HCT116 (cell line): ENCODE measurements around the gene TACC2. TPM values are rescaled to one million over a fixed set of nuclear protein-coding genes. Genes with fewer than 3 reads are reported as not detected.

Experiments used
- ATAC-seq: fragments of 200-7000 bp; cut with Tn5 transposase; 2 replicates; pipeline ENCODE4 v1.9.1; 2020; ENCODE audit warnings: mild to moderate bottlenecking, moderate library complexity
- BruUV-seq: library from RNA; stranded (reverse); fragments of 400-500 nt; replicated peaks from 2 replicates; lab custom pipeline; 2021; lab: Mats Ljungman, UMichigan
- CTCF ChIA-PET: fragments of 300-600 bp; sonication (Branson Sonifier 250); formaldehyde crosslinking; loops from one replicate; lab custom pipeline; 2021; ENCODE audit warnings: antibody characterized with exemption; lab: Charles Lee
- POLR2A ChIA-PET: fragments of 300-600, 350-600 bp; sonication (Branson Sonifier 250); formaldehyde crosslinking; loops from one replicate; lab custom pipeline; 2021; ENCODE audit warnings: antibody characterized with exemption; lab: Charles Lee
- RAD21 ChIA-PET, 2 experiments: fragments of 300-600 bp; sonication (Branson Sonifier 250); formaldehyde crosslinking; loops; one replicate each; lab custom pipeline; 2023; ENCODE audit warnings: low total read pairs in 2 of 2; ENCODE audit not compliant: uncharacterized antibody in 2 of 2, unreplicated experiment in 2 of 2, low non-redundant PET in 1 of 2; lab: Charles Lee
- DNase-seq: peaks from one replicate; pipeline ENCODE4 v3.0.0-alpha.2; 2010; ENCODE audit warnings: low read depth, low spot score
- H2AFZ ChIP-seq: fragments of 200-600 bp; shearing (Covaris generic), sonication (generic); 2 replicates; pipeline ENCODE4 v1.6.1; 2017; ENCODE audit warnings: low read depth, mixed run types, mixed read lengths, antibody characterized with exemption, low read length; ENCODE audit not compliant: poor library complexity, severe bottlenecking
- H3K27ac ChIP-seq: 2 replicates; pipeline ENCODE4 v1.5.1; 2012; ENCODE audit warnings: low read depth, low read length
- H3K27me3 ChIP-seq: fragments of 200-600 bp; sonication (generic); 2 replicates; pipeline ENCODE4 v1.6.1; 2016; ENCODE audit warnings: mixed run types, low read length, mixed read lengths; ENCODE audit not compliant: insufficient read depth
- H3K36me3 ChIP-seq, 2 experiments: fragments of 200-500 bp in 1 of 2; fragments of 200-600 bp in 1 of 2; sonication (Bioruptor generic) in 1 of 2; sonication (generic) in 1 of 2; 2 replicates each; pipeline versions ENCODE4 v1.5.1 to v1.6.1; 2014 to 2016; ENCODE audit warnings: low read length in 2 of 2, inconsistent platforms in 1 of 2, mixed read lengths in 1 of 2, mixed run types in 1 of 2; ENCODE audit not compliant: insufficient read depth in 2 of 2, control insufficient read depth in 1 of 2
- H3K4me1 ChIP-seq, 2 experiments: fragments of 200-600 bp in 1 of 2; sonication (generic) in 1 of 2; 2 replicates each; pipeline versions ENCODE4 v1.5.1 to v1.6.1; 2012 to 2017; ENCODE audit warnings: low read length in 2 of 2, inconsistent platforms in 1 of 2, mild to moderate bottlenecking in 1 of 2, mixed read lengths in 1 of 2, mixed run types in 1 of 2, moderate library complexity in 1 of 2; ENCODE audit not compliant: insufficient read depth in 2 of 2, control insufficient read depth in 1 of 2
- H3K4me2 ChIP-seq: fragments of 200-600 bp; sonication (generic); 2 replicates; pipeline ENCODE4 v1.6.1; 2017; ENCODE audit warnings: mixed run types, low read length, mixed read lengths
- H3K4me3 ChIP-seq, 2 experiments: fragments of 200-600 bp in 1 of 2; sonication (generic) in 1 of 2; replicated peaks in 1 of 2; 2 replicates each; pipeline ENCODE4 v1.5.1; 2011 to 2016; ENCODE audit warnings: low read length in 2 of 2, control low read depth in 1 of 2, low read depth in 1 of 2, mild to moderate bottlenecking in 1 of 2, mixed read lengths in 1 of 2, mixed run types in 1 of 2
- H3K79me2 ChIP-seq: fragments of 200-600 bp; sonication (generic); 2 replicates; pipeline ENCODE4 v1.6.1; 2017; ENCODE audit warnings: mild to moderate bottlenecking, mixed run types, low read length, moderate library complexity, mixed read lengths; ENCODE audit not compliant: insufficient read depth
- H3K9ac ChIP-seq: fragments of 200-600 bp; sonication (generic); 2 replicates; pipeline ENCODE4 v1.6.1; 2016; ENCODE audit warnings: low read length, mixed read lengths
- H3K9me2 ChIP-seq: fragments of 200-600 bp; sonication (generic), shearing (Covaris generic); 2 replicates; pipeline ENCODE4 v1.6.1; 2017; ENCODE audit warnings: mixed run types, mild to moderate bottlenecking, moderate library complexity; ENCODE audit not compliant: insufficient read depth
- H3K9me3 ChIP-seq, 2 experiments: fragments of 200-500 bp in 1 of 2; fragments of 200-600 bp in 1 of 2; sonication (Bioruptor generic) in 1 of 2; sonication (generic) in 1 of 2; 2 replicates each; pipeline ENCODE4 v1.6.1; 2014 to 2017; ENCODE audit warnings: low read length in 2 of 2, mixed read lengths in 2 of 2, inconsistent platforms in 1 of 2, low read depth in 1 of 2, mild to moderate bottlenecking in 1 of 2, mixed run types in 1 of 2, moderate library complexity in 1 of 2; ENCODE audit not compliant: control insufficient read depth in 1 of 2, insufficient read depth in 1 of 2
- H4K20me1 ChIP-seq: fragments of 200-600 bp; sonication (generic), shearing (Covaris generic); 2 replicates; pipeline ENCODE4 v1.6.1; 2017; ENCODE audit warnings: mixed run types, mild to moderate bottlenecking, moderate library complexity; ENCODE audit not compliant: insufficient read depth
- ELF1 ChIP-seq: IDR thresholded peaks from 2 replicates; pipeline ENCODE4 v1.6.1; 2012; ENCODE audit warnings: low read depth, borderline replicate concordance
- EZH2 ChIP-seq: fragments of 200-600 bp; sonication (generic); IDR thresholded peaks from 2 replicates; pipeline ENCODE4 v1.6.1; 2017; ENCODE audit warnings: antibody characterized with exemption, mixed run types
- EZH2phosphoT487 ChIP-seq: fragments of 200-600 bp; IDR thresholded peaks from 2 replicates; pipeline ENCODE4 v1.6.1; 2018; ENCODE audit warnings: antibody characterized with exemption, borderline replicate concordance
- JUND ChIP-seq: IDR thresholded peaks from 2 replicates; pipeline ENCODE4 v1.6.1; 2012
- RAD21 ChIP-seq: IDR thresholded peaks from 2 replicates; pipeline ENCODE4 v1.6.1; 2012; ENCODE audit warnings: low read depth, mild to moderate bottlenecking
- SIN3A ChIP-seq: IDR thresholded peaks from 2 replicates; pipeline ENCODE4 v1.6.1; 2012; ENCODE audit warnings: low read depth
- YY1 ChIP-seq: IDR thresholded peaks from 2 replicates; pipeline ENCODE4 v1.6.1; 2011; ENCODE audit warnings: low read length, low read depth, moderate library complexity, mild to moderate bottlenecking; ENCODE audit not compliant: insufficient replicate concordance; ENCODE audit errors: extremely low read depth
- ZBTB33 ChIP-seq: IDR thresholded peaks from 2 replicates; pipeline ENCODE4 v1.6.1; 2011; ENCODE audit warnings: mild to moderate bottlenecking, low read length, moderate library complexity; ENCODE audit not compliant: insufficient replicate concordance; ENCODE audit errors: extremely low read depth
- intact Hi-C: fragments of 100-400 bp; cut with micrococcal nuclease; formaldehyde crosslinking; loops from 2 replicates; pipeline ENCODE4 v1.10.0; 2022
- total RNA-seq: library from RNA; stranded (reverse); gene quantifications from one replicate; pipeline ENCODE4 v1.2.1, GENCODE V29; 2021; ENCODE audit not compliant: unreplicated experiment

Gene TACC2
- total RNA-seq, 1 experiment from 2014 or later: 38.6 TPM

GRCh38 chr10:122163174-122164022, 174.4 kb downstream of the TACC2 start:
- Histone ChIP-seq H3K27ac (no peak overlapping the region), H4K20me1 (no peaks in the 10 kb centered on the region), H3K4me1 (no peaks in the 10 kb centered on the region), H2AFZ (no peak overlapping the region), H3K4me3 (no peak overlapping the region), H3K27me3 (no peaks in the 10 kb centered on the region), H3K9ac (no peak overlapping the region), H3K36me3 (no peaks in the 10 kb centered on the region), H3K79me2 (no peaks in the 10 kb centered on the region), H3K9me2 (no peaks in the 10 kb centered on the region), H3K4me2 (no peak overlapping the region), H3K9me3 (no peaks in the 10 kb centered on the region)
- intact Hi-C loops: no loop called here
- TF ChIP-seq YY1 (no peak), EZH2phosphoT487 (no peak), SIN3A (no peak), JUND (no peak), EZH2 (no peak), ELF1 (no peak), ZBTB33 (no peak), RAD21 (no peak)
- RAD21 ChIA-PET: no interaction called here
- no peak for DNase-seq
- 0 out of 2 replicates have a peak, but pooled peaks have one; percentile 7 for ATAC-seq
- POLR2A ChIA-PET: no interaction called here
- no TSS peak for BruUV-seq
- CTCF ChIA-PET: no interaction called here
